ENCODE measurements around the gene ZSCAN2.

The ZSCAN2 gene

DNA sequence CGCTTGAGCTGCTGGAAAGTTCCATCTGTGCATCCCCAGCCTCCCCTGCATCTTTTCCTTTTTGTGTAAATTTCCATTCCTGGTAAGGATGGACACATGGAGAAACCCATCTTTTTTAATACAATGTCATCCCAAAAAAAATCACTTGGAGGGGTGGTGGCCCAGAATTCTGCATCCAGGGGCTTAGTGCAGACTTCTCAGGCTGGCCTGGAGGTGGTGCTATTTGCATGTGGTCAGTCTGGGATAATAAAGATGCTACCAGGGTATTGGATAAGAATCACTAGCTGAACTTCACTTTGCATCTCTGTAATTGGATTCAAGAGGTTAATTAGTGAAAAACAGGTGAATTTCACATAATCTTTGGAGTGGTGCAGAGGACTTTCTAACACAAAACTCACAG is 1.8 kb upstream of the ZSCAN2 start:
- peak in 1 of 5 experiments; percentile 58 for DNase-seq

DNA sequence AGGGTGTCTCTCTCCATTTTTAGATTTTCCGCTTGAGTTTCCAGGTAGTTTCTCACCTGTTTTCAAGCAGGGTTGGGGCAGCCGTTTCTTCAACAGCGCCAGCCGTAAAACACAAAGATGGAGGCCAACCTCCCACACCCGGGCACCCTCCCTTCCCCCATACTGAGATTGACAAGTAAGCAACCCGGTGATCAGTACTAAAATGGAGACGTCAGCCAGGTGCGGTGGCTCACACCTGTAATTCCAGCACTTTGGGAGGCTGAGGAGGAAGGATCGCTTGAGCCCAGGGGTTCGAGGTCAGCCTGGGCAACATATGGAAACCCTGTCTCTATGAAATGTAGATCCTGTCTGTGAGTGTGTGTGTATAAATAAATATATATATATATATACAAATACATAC is 903 bp upstream of the ZSCAN2 start:
- DNase-seq, result no peak

GRCh38 chr15:84600331-84600686 is 500 bp upstream of the ZSCAN2 start:
- DNase-seq, result peak; percentile 24 to 66 (median 44)

- no peak for DNase-seq
Observed at GRCh38 chr15:84601555-84601838, 688 bp downstream of the ZSCAN2 start.

GRCh38 chr15:84603630-84604379 is 3.0 kb downstream of the ZSCAN2 start:
- DNase-seq, result no peak

GRCh38 chr15:84604826-84605553 is 4.2 kb downstream of the ZSCAN2 start:
- peak in 2 of 5 experiments; percentile 12 to 58 for DNase-seq

DNA sequence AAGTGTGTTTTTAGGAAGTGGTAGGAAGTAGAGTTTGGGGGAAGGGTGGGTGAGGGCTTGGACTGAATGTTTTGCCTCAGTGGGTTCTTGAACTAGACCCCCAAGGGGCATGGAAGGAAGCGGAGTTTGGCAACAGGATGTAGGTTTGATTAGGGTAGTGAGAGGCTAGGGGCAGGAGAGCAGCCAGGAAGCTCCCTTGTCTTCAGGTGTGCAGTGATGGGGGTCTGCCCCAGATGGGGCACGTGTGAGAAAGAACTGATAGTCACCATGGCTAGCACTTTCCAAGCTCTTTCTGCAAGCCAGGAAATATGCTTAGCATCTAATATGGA is 4.7 kb downstream of the ZSCAN2 start:
- no peak for DNase-seq

DNA sequence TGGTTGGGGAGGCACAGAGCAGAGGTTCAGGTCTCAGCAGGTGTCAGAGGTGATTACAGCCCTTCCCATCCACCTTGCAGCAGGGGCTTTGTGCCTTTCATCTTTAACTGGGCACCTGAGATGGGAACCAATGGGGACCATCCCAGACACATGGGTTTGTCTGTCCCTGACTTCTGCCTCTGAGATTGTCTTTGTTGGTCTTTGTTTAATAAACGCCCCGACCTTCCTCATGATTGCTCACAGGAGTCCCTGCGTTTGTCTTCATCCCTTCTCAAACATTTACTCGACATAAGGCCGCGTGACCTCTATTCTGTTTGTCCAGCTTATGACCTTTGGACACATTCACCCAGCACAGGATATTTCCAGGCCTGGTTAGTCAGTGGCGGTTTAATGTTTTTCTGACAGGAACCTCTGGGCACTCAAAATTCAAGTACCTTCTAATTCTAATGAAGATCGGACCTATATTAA is 5.9 kb downstream of the ZSCAN2 start:
- DNase-seq, result no peak

DNA sequence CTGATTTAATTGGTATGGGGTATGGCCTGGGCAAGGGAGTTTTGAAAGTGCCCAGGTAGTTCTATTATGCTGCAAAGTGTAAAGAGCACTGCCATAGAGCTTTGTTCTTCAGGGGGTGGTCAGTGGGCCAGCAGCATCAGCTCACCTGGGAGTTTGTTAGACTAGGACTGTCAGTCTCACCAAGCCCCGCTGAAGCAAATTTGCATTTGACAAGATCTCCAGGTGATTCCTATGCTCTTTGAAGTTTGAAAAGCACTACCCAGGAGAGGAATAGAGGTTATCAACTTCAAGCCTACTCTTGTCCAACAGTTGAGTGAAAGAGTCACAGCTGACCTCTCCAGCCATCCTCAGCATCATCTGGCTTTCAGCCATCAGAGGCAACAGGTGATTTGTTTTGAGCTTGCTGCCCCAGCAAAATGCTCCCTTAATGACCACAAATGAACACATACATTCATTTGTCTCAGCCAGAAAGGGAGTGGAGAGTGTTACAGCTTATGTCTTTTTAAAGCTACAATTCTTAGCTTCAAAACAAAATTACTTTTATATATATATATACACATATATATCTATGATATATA is 8.0 kb downstream of the ZSCAN2 start:
- DNase-seq, result no peak

- no peak for DNase-seq
Observed at GRCh38 chr15:84609818-84610525, 9.2 kb downstream of the ZSCAN2 start.

DNA sequence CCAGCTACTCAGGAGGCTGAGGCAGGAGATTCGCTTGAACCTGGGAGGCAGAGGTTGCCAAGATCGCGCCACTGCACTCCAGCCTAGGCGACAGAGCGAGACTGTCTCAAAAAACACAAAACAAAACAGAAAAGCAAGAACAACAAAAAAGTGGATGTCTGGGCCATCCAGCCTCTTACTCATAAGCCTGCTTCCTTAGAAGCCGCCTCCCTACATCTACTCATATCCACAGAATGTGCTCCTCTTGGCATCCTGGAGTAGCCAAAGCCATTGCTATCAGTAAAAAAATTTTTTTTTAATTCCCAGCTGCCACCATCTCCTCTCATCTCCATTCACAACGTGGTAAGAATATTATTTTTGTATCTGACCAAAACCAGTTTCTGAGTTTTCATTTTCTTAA is 10.8 kb downstream of the ZSCAN2 start:
- DNase-seq, result no peak

- DNase-seq, result no peak
Observed at GRCh38 chr15:84616235-84616634, 15.4 kb downstream of the ZSCAN2 start.

DNA sequence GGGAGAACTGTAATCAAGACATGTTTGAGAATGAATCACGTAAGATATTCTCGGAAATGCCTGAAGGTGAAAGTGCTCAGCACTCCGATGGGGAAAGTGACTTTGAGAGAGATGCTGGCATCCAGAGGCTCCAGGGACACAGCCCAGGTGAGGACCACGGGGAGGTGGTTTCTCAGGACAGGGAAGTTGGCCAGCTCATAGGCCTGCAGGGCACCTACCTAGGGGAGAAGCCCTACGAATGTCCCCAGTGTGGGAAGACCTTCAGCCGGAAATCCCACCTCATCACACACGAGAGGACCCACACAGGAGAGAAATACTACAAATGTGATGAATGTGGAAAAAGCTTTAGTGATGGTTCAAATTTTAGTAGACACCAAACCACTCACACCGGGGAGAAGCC is 19.8 kb downstream of the ZSCAN2 start:
- DNase-seq, result no peak

DNA sequence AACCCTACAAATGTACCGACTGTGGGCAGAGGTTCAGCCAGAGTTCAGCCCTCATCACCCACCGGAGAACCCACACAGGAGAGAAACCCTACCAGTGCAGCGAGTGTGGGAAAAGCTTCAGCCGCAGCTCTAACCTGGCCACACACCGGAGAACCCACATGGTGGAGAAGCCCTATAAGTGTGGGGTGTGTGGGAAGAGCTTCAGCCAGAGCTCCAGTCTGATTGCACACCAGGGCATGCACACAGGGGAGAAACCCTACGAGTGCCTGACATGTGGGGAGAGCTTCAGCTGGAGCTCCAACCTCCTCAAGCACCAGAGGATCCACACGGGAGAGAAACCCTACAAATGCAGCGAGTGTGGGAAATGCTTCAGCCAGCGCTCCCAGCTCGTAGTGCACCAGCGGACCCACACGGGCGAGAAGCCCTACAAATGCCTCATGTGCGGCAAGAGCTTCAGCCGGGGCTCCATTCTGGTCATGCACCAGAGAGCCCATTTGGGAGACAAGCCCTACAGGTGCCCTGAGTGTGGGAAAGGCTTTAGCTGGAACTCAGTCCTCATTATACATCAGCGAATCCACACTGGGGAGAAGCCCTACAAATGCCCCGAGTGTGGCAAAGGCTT is 20.7 kb downstream of the ZSCAN2 start:
- no peak for DNase-seq

DNA sequence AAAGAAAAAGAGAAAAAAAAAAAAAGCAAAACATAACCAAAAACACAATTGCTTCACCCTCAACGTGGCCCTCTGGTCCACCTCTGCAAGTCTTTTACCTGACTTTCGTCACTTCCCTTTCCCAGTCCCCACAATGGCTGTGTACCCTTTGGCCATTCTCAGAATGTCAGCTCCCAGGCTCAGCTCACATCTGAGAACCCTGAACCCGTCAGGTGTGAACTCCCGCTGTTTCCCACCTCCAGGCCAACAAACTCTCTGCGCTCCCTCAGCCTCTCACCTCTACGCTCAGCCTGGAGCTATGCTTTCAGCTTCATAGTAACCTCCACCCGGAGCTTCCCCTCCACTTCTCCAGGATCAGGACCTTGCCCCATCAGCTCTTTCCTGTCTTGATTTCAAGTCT is 23.6 kb downstream of the ZSCAN2 start:
- no peak for DNase-seq

DNA sequence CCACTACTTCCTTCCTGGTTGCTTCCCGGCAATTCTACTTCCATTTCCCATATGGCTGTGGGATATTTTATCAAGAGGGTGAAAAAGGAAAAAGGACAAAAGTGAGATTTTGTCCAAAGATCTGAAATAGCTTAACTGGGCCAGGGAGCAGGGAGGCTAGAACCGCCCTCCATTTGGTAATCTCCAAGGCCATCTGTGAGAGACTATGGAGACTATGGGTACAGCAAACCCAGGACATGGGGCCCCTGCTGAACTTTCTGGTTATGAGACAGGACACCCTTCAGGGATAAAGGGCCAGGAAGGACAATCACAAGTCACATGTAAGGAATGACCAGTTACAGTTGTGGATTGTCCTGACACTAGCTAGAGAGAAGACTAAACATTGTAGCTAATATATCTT is 24.3 kb downstream of the ZSCAN2 start:
- no peak for DNase-seq

DNA sequence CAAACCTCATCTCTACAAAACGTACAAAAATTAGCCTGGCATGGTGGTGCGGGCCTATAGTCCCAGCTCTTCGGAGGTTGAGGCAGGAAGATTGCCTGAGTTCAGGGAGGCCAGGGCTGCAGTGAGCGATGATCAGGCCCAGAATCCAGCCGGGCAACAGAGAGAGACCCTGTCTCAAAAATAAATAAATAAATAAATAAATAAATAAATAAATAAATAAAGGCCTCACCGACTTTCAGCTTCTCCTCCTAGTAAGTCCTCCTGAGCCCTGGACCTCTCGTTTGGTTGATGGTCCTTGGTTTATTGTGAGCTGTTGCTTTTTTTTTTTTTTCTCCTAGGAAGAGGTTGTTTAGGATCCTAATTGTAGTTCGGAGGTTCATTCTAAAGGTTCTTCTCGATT is 28.2 kb downstream of the ZSCAN2 start:
- DNase-seq, result no peak

DNA sequence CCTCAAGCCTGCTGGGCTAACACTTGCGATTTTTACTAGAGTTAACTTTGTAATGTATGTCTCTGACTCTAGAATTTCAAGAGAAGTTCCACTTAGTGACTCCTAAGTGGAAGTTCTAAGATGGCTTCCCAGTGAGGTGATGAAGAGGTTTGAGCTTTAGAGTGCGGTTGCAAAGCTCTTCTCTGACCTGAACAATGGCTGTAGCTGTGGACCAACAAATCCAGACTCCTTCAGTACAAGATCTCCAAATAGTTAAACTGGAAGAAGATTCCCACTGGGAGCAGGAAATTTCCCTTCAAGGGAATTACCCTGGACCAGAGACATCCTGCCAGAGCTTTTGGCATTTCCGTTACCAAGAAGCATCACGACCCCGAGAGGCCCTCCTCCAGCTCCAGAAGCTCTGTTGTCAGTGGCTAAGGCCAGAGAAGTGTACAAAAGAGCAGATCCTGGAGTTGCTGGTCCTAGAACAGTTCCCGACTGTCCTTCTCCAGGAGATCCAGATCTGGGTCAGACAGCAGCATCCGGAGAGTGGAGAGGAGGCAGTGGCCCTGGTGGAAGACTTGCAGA is 31.0 kb downstream of the ZSCAN2 start:
- peak in 1 of 5 experiments; percentile 27 for DNase-seq

- DNase-seq, result peak; percentile 34 to 78 (median 54)
Observed at GRCh38 chr15:84633311-84634227, 32.8 kb downstream of the ZSCAN2 start.

DNA sequence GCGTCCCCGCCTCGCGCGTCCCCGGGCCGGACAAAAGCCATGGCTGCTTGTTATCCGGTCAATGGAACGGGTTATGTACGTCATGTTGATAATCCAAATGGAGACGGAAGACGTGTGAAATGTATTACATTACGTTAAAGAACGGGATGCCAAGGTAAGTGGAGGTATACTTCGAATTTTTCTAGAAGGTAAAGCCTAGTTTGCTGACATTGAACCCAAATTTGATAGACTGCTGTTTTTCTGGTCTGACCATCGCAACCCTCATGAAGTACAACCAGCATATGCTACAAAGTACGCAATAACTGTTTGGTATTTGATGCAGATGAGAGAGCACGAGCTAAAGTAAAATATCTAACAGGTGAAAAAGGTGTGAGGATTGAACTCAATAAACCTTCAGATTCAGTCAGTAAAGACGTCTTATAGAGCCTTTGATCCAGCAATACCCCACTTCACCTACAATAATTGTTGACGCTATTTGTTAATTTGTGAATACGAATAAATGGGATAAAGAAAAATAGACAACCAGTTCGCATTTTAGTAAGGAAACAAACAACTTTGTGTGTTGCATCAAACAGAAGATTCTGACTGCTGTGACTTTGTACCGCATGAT is 33.5 kb downstream of the ZSCAN2 start:
- no peak for DNase-seq

DNA sequence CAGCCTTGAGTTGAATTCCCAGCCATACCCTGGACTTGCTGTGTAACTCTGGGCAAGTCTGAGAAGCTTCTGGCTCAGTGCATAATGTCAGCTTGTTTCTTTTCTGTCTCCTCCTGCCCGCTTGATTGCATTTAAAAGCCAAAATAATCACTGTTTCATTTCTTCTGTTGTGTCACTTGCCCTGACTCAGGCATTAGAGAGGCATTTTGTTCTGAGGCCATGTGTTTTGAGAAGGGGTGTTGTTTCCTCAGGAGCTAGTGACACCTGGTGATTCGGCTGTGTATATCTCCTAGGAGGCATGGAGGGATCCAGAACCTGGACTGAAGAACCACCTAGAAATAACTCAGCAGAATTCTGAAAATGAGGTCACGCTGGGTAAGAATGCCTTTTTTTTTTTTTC is 37.3 kb downstream of the ZSCAN2 start:
- DNase-seq, result peak in 1 of 5 experiments; percentile 28

Measured in T-helper 2 cell (primary cell).